GM19238 (cell line): Measurements from ENCODE around the gene KCNK3.

Source experiments
- DNase-seq: peaks from one replicate; pipeline ENCODE4 v3.0.0; 2011; ENCODE audit warnings: low spot score; ENCODE audit not compliant: insufficient read length

KCNK3 gene

GRCh38 chr2:26778507-26778906 lies 86.0 kb downstream of the KCNK3 start:
- no peak for DNase-seq

GRCh38 chr2:26780203-26780760 lies 87.8 kb downstream of the KCNK3 start:
- no peak for DNase-seq
